Fibroblast of lung (primary cell): Measurements from ENCODE around the gene CORO7. TPM values are rescaled to one million over a fixed set of nuclear protein-coding genes. Genes with fewer than 3 reads are reported as not detected.

Experiments
- DNase-seq, 2 donors: peaks; one replicate each; pipeline versions ENCODE4 v3.0.0 to v3.0.0-alpha.2; 2010; ENCODE audit warnings: low read depth in 2 of 2
- H2AFZ ChIP-seq: 2 replicates; pipeline ENCODE4 v1.5.1; 2012; ENCODE audit warnings: low read length, control low read depth, inconsistent platforms
- H3K27ac ChIP-seq: 2 replicates; pipeline ENCODE4 v1.5.1; 2011; ENCODE audit warnings: low read length, control low read depth; ENCODE audit not compliant: insufficient read depth
- H3K27me3 ChIP-seq: 2 replicates; pipeline ENCODE4 v1.5.1; 2011; ENCODE audit warnings: mild to moderate bottlenecking, low read length; ENCODE audit not compliant: control insufficient read depth, insufficient read depth
- H3K36me3 ChIP-seq: 2 replicates; pipeline ENCODE4 v1.5.1; 2011; ENCODE audit warnings: low read length; ENCODE audit not compliant: control insufficient read depth, insufficient read depth
- H3K4me1 ChIP-seq: 2 replicates; pipeline ENCODE4 v1.5.1; 2011; ENCODE audit warnings: low read length; ENCODE audit not compliant: control insufficient read depth, insufficient read depth; ENCODE audit errors: extremely low read depth
- H3K4me2 ChIP-seq: 2 replicates; pipeline ENCODE4 v1.5.1; 2011; ENCODE audit warnings: low read length, control low read depth; ENCODE audit not compliant: insufficient read depth; ENCODE audit errors: extremely low read depth
- H3K4me3 ChIP-seq, 4 experiments: fragments of 200-600 bp in 1 of 4; sonication (generic) in 1 of 4; replicated peaks in 1 of 4; 2 replicates each; pipeline ENCODE4 v1.5.1; 2011 to 2016; ENCODE audit warnings: low read length in 4 of 4, low read depth in 3 of 4, mild to moderate bottlenecking in 3 of 4, control low read depth in 2 of 4, inconsistent platforms in 1 of 4, mixed read lengths in 1 of 4; ENCODE audit not compliant: insufficient read depth in 1 of 4; ENCODE audit errors: control extremely low read depth in 1 of 4
- H3K79me2 ChIP-seq: 2 replicates; pipeline ENCODE4 v1.5.1; 2012; ENCODE audit warnings: mild to moderate bottlenecking, low read length, inconsistent platforms; ENCODE audit not compliant: control insufficient read depth, insufficient read depth
- H3K9ac ChIP-seq: 2 replicates; pipeline ENCODE4 v1.5.1; 2011; ENCODE audit warnings: mild to moderate bottlenecking, low read length, control low read depth; ENCODE audit not compliant: insufficient read depth
- H3K9me3 ChIP-seq: 2 replicates; pipeline ENCODE4 v1.5.1; 2012; ENCODE audit warnings: low read depth, low read length; ENCODE audit not compliant: control insufficient read depth, insufficient read depth
- H4K20me1 ChIP-seq: 2 replicates; pipeline ENCODE4 v1.5.1; 2011; ENCODE audit warnings: low read length; ENCODE audit not compliant: control insufficient read depth, insufficient read depth; ENCODE audit errors: extremely low read depth
- CTCF ChIP-seq, 2 donors: IDR thresholded peaks in 1 of 2; conservative IDR thresholded peaks in 1 of 2; 1 replicate in 1 of 2; 2 replicates in 1 of 2; pipeline ENCODE4 v1.5.1; 2011 to 2012; ENCODE audit warnings: low read length in 2 of 2, control low read depth in 1 of 2, inconsistent platforms in 1 of 2, low read depth in 1 of 2, mild to moderate bottlenecking in 1 of 2
- EZH2 ChIP-seq: IDR thresholded peaks from 2 replicates; pipeline ENCODE4 v1.5.1; 2012; ENCODE audit warnings: low read length, control low read depth, mild to moderate bottlenecking; ENCODE audit errors: missing control alignments
- polyA plus RNA-seq, 2 donors: library from polyadenylated mRNA; depleted of rRNA in 1 of 2; stranded (reverse) in 1 of 2; unstranded in 1 of 2; fragments of >200 nt; gene quantifications; 2 replicates each; pipeline ENCODE4 v1.2.1, GENCODE V29; 2011 to 2012; ENCODE audit warnings: missing spikeins in 1 of 2
- total RNA-seq: library from RNA; depleted of rRNA; stranded (reverse); fragments of >200 nt; gene quantifications from 2 replicates; pipeline ENCODE4 v1.2.1, GENCODE V29; 2014

CORO7 gene
- total and polyA plus RNA-seq, 2 donors (not counting 1 experiment from before 2014, with no cell fraction given): 6.1 to 11.1 TPM

GRCh38 chr16:4309102-4309832 lies 107.1 kb downstream of the CORO7 start:
- TF ChIP-seq EZH2: no peak
- TF ChIP-seq CTCF (conservative IDR thresholded peaks at IDR 0.05 in 1 of 2, IDR thresholded peaks at IDR 0.05 in 1 of 2; ENCODE audit: low read depth in 1 of 2, low read length in 2 of 2): no peak
- no peaks in the 10 kb centered on the region for H3K9me3 ChIP-seq
- H3K4me3 ChIP-seq: no peak overlapping the region
- no peaks in the 10 kb centered on the region for H3K79me2 ChIP-seq
- H3K36me3 ChIP-seq: no peaks in the 10 kb centered on the region
- no peaks in the 10 kb centered on the region for H4K20me1 ChIP-seq
- no peak overlapping the region for H3K9ac ChIP-seq
- H3K27me3 ChIP-seq: no peaks in the 10 kb centered on the region
- no peak for DNase-seq
- no peak overlapping the region for H2AFZ ChIP-seq
- H3K27ac ChIP-seq: no peak overlapping the region
- H3K4me2 ChIP-seq: no peak overlapping the region
- H3K4me1 ChIP-seq: peaks cover 2% of the 10 kb centered on the region

- DNase-seq: peak; percentile 92 to 93
- H3K4me1 ChIP-seq: peaks cover 2% of the 10 kb centered on the region
Measured at GRCh38 chr16:4307215-4308037, 109.0 kb downstream of the CORO7 start.

More at GRCh38 chr16:4307215-4308037, 109.0 kb downstream of the CORO7 start:
- Histone ChIP-seq H3K27me3 (no peaks in the 10 kb centered on the region), H3K4me2 (peak overlapping the region; percentile 68), H3K79me2 (no peaks in the 10 kb centered on the region), H3K36me3 (no peaks in the 10 kb centered on the region), H3K9ac (peak overlapping the region; percentile 45), H3K27ac (peak overlapping the region; percentile 82), H3K4me3 (peak overlapping the region; percentile 45 to 60 (median 58)), H3K9me3 (no peaks in the 10 kb centered on the region), H2AFZ (peak overlapping the region; percentile 64), H4K20me1 (no peaks in the 10 kb centered on the region)
- no peak for TF ChIP-seq EZH2
- TF ChIP-seq CTCF (conservative IDR thresholded peaks at IDR 0.05 in 1 of 2, IDR thresholded peaks at IDR 0.05 in 1 of 2; ENCODE audit: low read depth in 1 of 2, low read length in 2 of 2): no peak
